Breast epithelium (tissue), 3 donors: Measurements from ENCODE around the gene NUDT19.

Experiments
- CTCF ChIP-seq, 3 donors: fragments of 450-650 bp; IDR thresholded peaks; one replicate each; pipeline ENCODE4 v1.5.1; 2016 to 2017; ENCODE audit warnings: antibody characterized with exemption in 3 of 3, mild to moderate bottlenecking in 3 of 3, moderate library complexity in 3 of 3
- POLR2A ChIP-seq: fragments of 450-650 bp; IDR thresholded peaks from one replicate; pipeline ENCODE4 v1.6.1; 2016; ENCODE audit warnings: antibody characterized with exemption, mild to moderate bottlenecking, moderate library complexity

- TF ChIP-seq POLR2A (no peak), CTCF (IDR thresholded peaks at IDR 0.05) (no peak)
Measured at GRCh38 chr19:32677657-32678056, 14.0 kb upstream of the NUDT19 start.
